Measurements from ENCODE around the gene KIF3B. TPM values are rescaled to one million over a fixed set of nuclear protein-coding genes. Genes with fewer than 3 reads are reported as not detected.
"Not testable (repeated sequence)": the region's sequence is repeated elsewhere in the genome, so short reads cannot be mapped to it uniquely, and the experiment has no call there.

KIF3B gene
- polyA plus RNA-seq, 1 experiment, result 30.5 TPM

- Histone ChIP-seq H3K27ac (ENCODE audit: low read depth, low read length) (no peak overlapping the region), H3K9me3 (ENCODE audit: control insufficient read depth, insufficient read depth, low read length) (no peaks in the 10 kb centered on the region), H3K4me3 (ENCODE audit: low read depth, low read length) (no peak overlapping the region), H3K27me3 (ENCODE audit: control insufficient read depth, insufficient read depth, low read length) (no peaks in the 10 kb centered on the region)
- ChIA-PET CTCF (no interaction called here), POLR2A (no interaction called here)
- no peak for TF ChIP-seq CTCF (IDR thresholded peaks at IDR 0.05; ENCODE audit: low read depth, low read length)
- DNase-seq (ENCODE audit: low read depth, low spot score), result no peak
Measured at GRCh38 chr20:32261644-32262043, 15.8 kb upstream of the KIF3B start.

GRCh38 chr20:32263398-32263954, 14.0 kb upstream of the KIF3B start:
- Histone ChIP-seq H3K9me3 (ENCODE audit: control insufficient read depth, insufficient read depth, low read length) (no peaks in the 10 kb centered on the region), H3K4me3 (ENCODE audit: low read depth, low read length) (no peak overlapping the region), H3K27me3 (ENCODE audit: control insufficient read depth, insufficient read depth, low read length) (no peaks in the 10 kb centered on the region), H3K27ac (ENCODE audit: low read depth, low read length) (no peak overlapping the region)
- POLR2A ChIA-PET, result no interaction called here
- TF ChIP-seq CTCF (IDR thresholded peaks at IDR 0.05; ENCODE audit: low read depth, low read length), result no peak
- CTCF ChIA-PET, result no interaction called here
- DNase-seq (ENCODE audit: low read depth, low spot score), result no peak

GRCh38 chr20:32271620-32272019, 5.8 kb upstream of the KIF3B start:
- Histone ChIP-seq H3K9me3 (ENCODE audit: control insufficient read depth, insufficient read depth, low read length) (no peaks in the 10 kb centered on the region; the same call in 1 of the 2 replicates), H3K27me3 (ENCODE audit: control insufficient read depth, insufficient read depth, low read length) (peaks cover 13% of the 10 kb centered on the region), H3K27ac (ENCODE audit: low read depth, low read length) (no peak overlapping the region), H3K4me3 (ENCODE audit: low read depth, low read length) (no peak overlapping the region)
- CTCF ChIA-PET, result no interaction called here
- POLR2A ChIA-PET, result no interaction called here
- TF ChIP-seq CTCF (IDR thresholded peaks at IDR 0.05; ENCODE audit: low read depth, low read length), result no peak
- DNase-seq (ENCODE audit: low read depth, low spot score), result no peak

- Histone ChIP-seq H3K27me3 (ENCODE audit: control insufficient read depth, insufficient read depth, low read length) (peaks cover 13% of the 10 kb centered on the region), H3K4me3 (ENCODE audit: low read depth, low read length) (no peak overlapping the region), H3K9me3 (ENCODE audit: control insufficient read depth, insufficient read depth, low read length) (peaks cover 3% of the 10 kb centered on the region), H3K27ac (ENCODE audit: low read depth, low read length) (no peak overlapping the region)
- no peak for DNase-seq (ENCODE audit: low read depth, low spot score)
- no peak for TF ChIP-seq CTCF (IDR thresholded peaks at IDR 0.05; ENCODE audit: low read depth, low read length)
- ChIA-PET CTCF (interaction anchor here (0.6 kb wide), 1 partner anchor 63 kb away, joined by 3 read pairs; no protein-coding TSS in a partner anchor), POLR2A (no interaction called here)
Measured at GRCh38 chr20:32274359-32274758, 3.1 kb upstream of the KIF3B start.

GRCh38 chr20:32275163-32275562, 2.3 kb upstream of the KIF3B start:
- H3K27ac ChIP-seq (ENCODE audit: low read depth, low read length); H3K9me3 ChIP-seq (ENCODE audit: control insufficient read depth, insufficient read depth, low read length); POLR2A ChIA-PET; H3K4me3 ChIP-seq (ENCODE audit: low read depth, low read length); CTCF ChIA-PET; DNase-seq (ENCODE audit: low read depth, low spot score): not testable (repeated sequence)
- H3K27me3 ChIP-seq (ENCODE audit: control insufficient read depth, insufficient read depth, low read length), result peaks cover 13% of the 10 kb centered on the region

Measured in AG04450 (cell line).